Lower lobe of right lung (tissue), 2 donors: Measurements from ENCODE around the gene ST7L. TPM values are rescaled to one million over a fixed set of nuclear protein-coding genes. Genes with fewer than 3 reads are reported as not detected.

Source experiments
- ATAC-seq, 2 donors: fragments of 200-7000 bp; cut with Tn5 transposase; one replicate each; pipeline ENCODE4 v1.9.1; 2020 to 2022; ENCODE audit warnings: mild to moderate bottlenecking in 2 of 2, moderate library complexity in 2 of 2
- DNase-seq: peaks from one replicate; pipeline ENCODE4 v3.0.0-alpha.2; 2020
- H3K27ac ChIP-seq: fragments of 200-600 bp; one replicate; pipeline ENCODE4 v1.8.0; 2022
- H3K27me3 ChIP-seq: fragments of 200-600 bp; one replicate; pipeline ENCODE4 v1.8.0; 2022; ENCODE audit warnings: low read depth
- H3K36me3 ChIP-seq: fragments of 200-600 bp; one replicate; pipeline ENCODE4 v1.8.0; 2022; ENCODE audit warnings: mild to moderate bottlenecking
- H3K4me1 ChIP-seq: fragments of 200-600 bp; one replicate; pipeline ENCODE4 v1.8.0; 2022
- H3K4me3 ChIP-seq: fragments of 200-600 bp; one replicate; pipeline ENCODE4 v1.8.0; 2022; ENCODE audit warnings: mild to moderate bottlenecking
- H3K9me3 ChIP-seq: fragments of 200-600 bp; one replicate; pipeline ENCODE4 v1.8.0; 2022
- CTCF ChIP-seq: fragments of 200-600 bp; IDR thresholded peaks from one replicate; pipeline ENCODE4 v1.8.0; 2022; ENCODE audit warnings: antibody characterized with exemption, mild to moderate bottlenecking
- intact Hi-C: fragments of 100-400 bp; cut with DNase I; formaldehyde crosslinking; loops from one replicate; pipeline ENCODE4 v1.11.0; 2022
- total RNA-seq: library from RNA; stranded (reverse); fragmentation: NEBNext Ultra II Directional; extraction: Animal tissue kit (Norgen Biotek cat#: 25700); gene quantifications from one replicate; pipeline ENCODE4 v1.2.1, GENCODE V29; 2021
- donor health status: DM: no; HTN: yes; CAD: no; lungs with severe emphysema.

The ST7L gene
- total RNA-seq, 1 donor from 2014 or later = 18.8 TPM

DNA sequence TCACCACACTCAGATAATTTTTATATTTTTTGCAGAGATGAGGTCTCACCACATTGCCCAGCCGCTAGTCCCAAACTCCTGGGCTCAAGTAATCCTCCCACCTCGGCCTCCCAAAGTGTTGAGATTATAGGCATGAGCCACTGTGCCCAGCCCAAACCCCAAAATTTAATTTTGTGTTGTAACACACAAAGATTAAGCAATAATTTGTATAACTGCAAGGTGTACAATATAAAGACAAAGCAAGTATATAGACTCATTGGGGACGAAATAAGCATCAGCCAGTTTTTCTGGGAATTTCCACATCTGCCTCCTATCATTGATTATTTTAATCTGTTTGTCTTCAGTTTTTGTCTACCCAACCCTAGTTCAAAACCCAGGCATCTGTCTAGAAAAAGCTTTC, 42.7 kb downstream of the ST7L start:
- no peak overlapping the region for H3K4me3 ChIP-seq
- no peaks in the 10 kb centered on the region for H3K4me1 ChIP-seq
- H3K9me3 ChIP-seq = no peaks in the 10 kb centered on the region
- H3K36me3 ChIP-seq = peaks cover 80% of the 10 kb centered on the region
- DNase-seq (no peak), ATAC-seq (no peak)
- TF ChIP-seq CTCF = no peak
- intact Hi-C loops = no loop called here
- no peak overlapping the region for H3K27ac ChIP-seq
- no peaks in the 10 kb centered on the region for H3K27me3 ChIP-seq

- Histone ChIP-seq H3K36me3 (peaks cover 80% of the 10 kb centered on the region), H3K27ac (no peak overlapping the region), H3K4me3 (no peak overlapping the region), H3K27me3 (no peaks in the 10 kb centered on the region), H3K9me3 (no peaks in the 10 kb centered on the region), H3K4me1 (no peaks in the 10 kb centered on the region)
- intact Hi-C loops = no loop called here
- ATAC-seq (no peak), DNase-seq (no peak)
- no peak for TF ChIP-seq CTCF
Measured at GRCh38 chr1:112575154-112575804, 43.7 kb downstream of the ST7L start.

DNA sequence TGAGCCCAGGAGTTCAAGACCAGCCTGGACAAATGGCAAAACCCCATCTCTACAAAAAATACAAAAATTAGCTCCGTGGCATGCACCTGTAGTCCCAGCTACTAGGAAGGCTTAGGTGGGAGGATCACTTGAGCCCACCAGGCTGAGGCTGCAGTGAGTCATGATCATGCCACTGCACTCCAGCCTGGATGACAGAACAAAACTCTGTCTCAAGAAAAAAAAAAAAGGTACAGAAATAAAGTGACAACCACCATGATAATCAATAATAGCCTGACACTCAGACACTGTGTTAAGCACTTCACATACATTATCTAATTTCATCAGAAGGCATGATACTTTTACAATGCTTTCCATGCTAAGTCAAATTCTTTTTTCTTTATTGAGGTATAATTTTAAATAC, 53.1 kb downstream of the ST7L start:
- intact Hi-C loops = no loop called here
- H3K36me3 ChIP-seq = peaks cover 16% of the 10 kb centered on the region
- ATAC-seq = no peak
- TF ChIP-seq CTCF = no peak
- no peaks in the 10 kb centered on the region for H3K27me3 ChIP-seq
- DNase-seq = no peak
- no peaks in the 10 kb centered on the region for H3K4me1 ChIP-seq
- no peak overlapping the region for H3K4me3 ChIP-seq
- H3K27ac ChIP-seq = no peak overlapping the region
- no peaks in the 10 kb centered on the region for H3K9me3 ChIP-seq

- Histone ChIP-seq H3K27me3 (no peaks in the 10 kb centered on the region), H3K9me3 (no peaks in the 10 kb centered on the region), H3K27ac (no peak overlapping the region), H3K4me1 (no peaks in the 10 kb centered on the region), H3K36me3 (peaks cover 17% of the 10 kb centered on the region), H3K4me3 (no peak overlapping the region)
- TF ChIP-seq CTCF = no peak
- ATAC-seq (no peak), DNase-seq (no peak)
- intact Hi-C loops = no loop called here
Measured at GRCh38 chr1:112564081-112564480, 54.9 kb downstream of the ST7L start.

- no peaks in the 10 kb centered on the region for H3K9me3 ChIP-seq
- intact Hi-C loops = no loop called here
- no peak for TF ChIP-seq CTCF
- DNase-seq (no peak), ATAC-seq (no peak)
- no peaks in the 10 kb centered on the region for H3K27me3 ChIP-seq
- H3K4me1 ChIP-seq = no peaks in the 10 kb centered on the region
- no peak overlapping the region for H3K4me3 ChIP-seq
- H3K27ac ChIP-seq = no peak overlapping the region
- H3K36me3 ChIP-seq = peaks cover 14% of the 10 kb centered on the region
Measured at GRCh38 chr1:112563341-112563740, 55.6 kb downstream of the ST7L start.

DNA sequence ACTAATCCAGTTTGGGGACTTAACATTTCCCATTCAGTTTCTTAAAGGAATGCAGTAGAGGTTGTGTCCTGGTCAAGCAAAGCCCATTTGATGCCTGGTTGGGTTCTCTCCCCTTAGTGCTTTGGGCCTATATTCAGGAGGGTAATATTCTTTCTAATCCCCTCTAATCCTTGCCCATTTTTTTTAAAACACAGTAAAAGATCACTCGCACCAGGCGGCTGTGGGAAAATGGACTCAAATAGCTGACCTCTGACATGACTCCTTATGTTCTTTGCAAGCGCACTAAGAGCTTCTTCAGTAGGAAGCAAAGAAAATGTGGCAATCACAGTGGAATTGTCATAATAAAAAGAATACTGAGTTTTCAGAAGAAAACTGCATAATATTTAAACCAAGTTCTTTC, 60.3 kb downstream of the ST7L start:
- Histone ChIP-seq H3K27ac (no peak overlapping the region), H3K4me1 (no peaks in the 10 kb centered on the region), H3K36me3 (peaks cover 14% of the 10 kb centered on the region), H3K9me3 (no peaks in the 10 kb centered on the region), H3K4me3 (no peak overlapping the region), H3K27me3 (no peaks in the 10 kb centered on the region)
- ATAC-seq = no peak
- no peak for TF ChIP-seq CTCF
- intact Hi-C loops = no loop called here
- no peak for DNase-seq
